HCT116 (cell line): ENCODE results near the gene INPP1. TPM values are rescaled to one million over a fixed set of nuclear protein-coding genes. Genes with fewer than 3 reads are reported as not detected.

Experiments
- ATAC-seq: fragments of 200-7000 bp; cut with Tn5 transposase; 2 replicates; pipeline ENCODE4 v1.9.1; 2020; ENCODE audit warnings: mild to moderate bottlenecking, moderate library complexity
- BruUV-seq: library from RNA; stranded (reverse); fragments of 400-500 nt; replicated peaks from 2 replicates; lab custom pipeline; 2021; lab: Mats Ljungman, UMichigan
- CTCF ChIA-PET: fragments of 300-600 bp; sonication (Branson Sonifier 250); formaldehyde crosslinking; loops from one replicate; lab custom pipeline; 2021; ENCODE audit warnings: antibody characterized with exemption; lab: Charles Lee
- POLR2A ChIA-PET: fragments of 300-600, 350-600 bp; sonication (Branson Sonifier 250); formaldehyde crosslinking; loops from one replicate; lab custom pipeline; 2021; ENCODE audit warnings: antibody characterized with exemption; lab: Charles Lee
- RAD21 ChIA-PET, 2 experiments: fragments of 300-600 bp; sonication (Branson Sonifier 250); formaldehyde crosslinking; loops; one replicate each; lab custom pipeline; 2023; ENCODE audit warnings: low total read pairs in 2 of 2; ENCODE audit not compliant: uncharacterized antibody in 2 of 2, unreplicated experiment in 2 of 2, low non-redundant PET in 1 of 2; lab: Charles Lee
- DNase-seq: peaks from one replicate; pipeline ENCODE4 v3.0.0-alpha.2; 2010; ENCODE audit warnings: low read depth, low spot score
- H2AFZ ChIP-seq: fragments of 200-600 bp; shearing (Covaris generic), sonication (generic); 2 replicates; pipeline ENCODE4 v1.6.1; 2017; ENCODE audit warnings: low read depth, mixed run types, mixed read lengths, antibody characterized with exemption, low read length; ENCODE audit not compliant: poor library complexity, severe bottlenecking
- H3K27ac ChIP-seq: 2 replicates; pipeline ENCODE4 v1.5.1; 2012; ENCODE audit warnings: low read depth, low read length
- H3K27me3 ChIP-seq: fragments of 200-600 bp; sonication (generic); 2 replicates; pipeline ENCODE4 v1.6.1; 2016; ENCODE audit warnings: mixed run types, low read length, mixed read lengths; ENCODE audit not compliant: insufficient read depth
- H3K36me3 ChIP-seq, 2 experiments: fragments of 200-500 bp in 1 of 2; fragments of 200-600 bp in 1 of 2; sonication (Bioruptor generic) in 1 of 2; sonication (generic) in 1 of 2; 2 replicates each; pipeline versions ENCODE4 v1.5.1 to v1.6.1; 2014 to 2016; ENCODE audit warnings: low read length in 2 of 2, inconsistent platforms in 1 of 2, mixed read lengths in 1 of 2, mixed run types in 1 of 2; ENCODE audit not compliant: insufficient read depth in 2 of 2, control insufficient read depth in 1 of 2
- H3K4me1 ChIP-seq, 2 experiments: fragments of 200-600 bp in 1 of 2; sonication (generic) in 1 of 2; 2 replicates each; pipeline versions ENCODE4 v1.5.1 to v1.6.1; 2012 to 2017; ENCODE audit warnings: low read length in 2 of 2, inconsistent platforms in 1 of 2, mild to moderate bottlenecking in 1 of 2, mixed read lengths in 1 of 2, mixed run types in 1 of 2, moderate library complexity in 1 of 2; ENCODE audit not compliant: insufficient read depth in 2 of 2, control insufficient read depth in 1 of 2
- H3K4me2 ChIP-seq: fragments of 200-600 bp; sonication (generic); 2 replicates; pipeline ENCODE4 v1.6.1; 2017; ENCODE audit warnings: mixed run types, low read length, mixed read lengths
- H3K4me3 ChIP-seq, 2 experiments: fragments of 200-600 bp in 1 of 2; sonication (generic) in 1 of 2; replicated peaks in 1 of 2; 2 replicates each; pipeline ENCODE4 v1.5.1; 2011 to 2016; ENCODE audit warnings: low read length in 2 of 2, control low read depth in 1 of 2, low read depth in 1 of 2, mild to moderate bottlenecking in 1 of 2, mixed read lengths in 1 of 2, mixed run types in 1 of 2
- H3K79me2 ChIP-seq: fragments of 200-600 bp; sonication (generic); 2 replicates; pipeline ENCODE4 v1.6.1; 2017; ENCODE audit warnings: mild to moderate bottlenecking, mixed run types, low read length, moderate library complexity, mixed read lengths; ENCODE audit not compliant: insufficient read depth
- H3K9ac ChIP-seq: fragments of 200-600 bp; sonication (generic); 2 replicates; pipeline ENCODE4 v1.6.1; 2016; ENCODE audit warnings: low read length, mixed read lengths
- H3K9me2 ChIP-seq: fragments of 200-600 bp; sonication (generic), shearing (Covaris generic); 2 replicates; pipeline ENCODE4 v1.6.1; 2017; ENCODE audit warnings: mixed run types, mild to moderate bottlenecking, moderate library complexity; ENCODE audit not compliant: insufficient read depth
- H3K9me3 ChIP-seq, 2 experiments: fragments of 200-500 bp in 1 of 2; fragments of 200-600 bp in 1 of 2; sonication (Bioruptor generic) in 1 of 2; sonication (generic) in 1 of 2; 2 replicates each; pipeline ENCODE4 v1.6.1; 2014 to 2017; ENCODE audit warnings: low read length in 2 of 2, mixed read lengths in 2 of 2, inconsistent platforms in 1 of 2, low read depth in 1 of 2, mild to moderate bottlenecking in 1 of 2, mixed run types in 1 of 2, moderate library complexity in 1 of 2; ENCODE audit not compliant: control insufficient read depth in 1 of 2, insufficient read depth in 1 of 2
- H4K20me1 ChIP-seq: fragments of 200-600 bp; sonication (generic), shearing (Covaris generic); 2 replicates; pipeline ENCODE4 v1.6.1; 2017; ENCODE audit warnings: mixed run types, mild to moderate bottlenecking, moderate library complexity; ENCODE audit not compliant: insufficient read depth
- CBX3 ChIP-seq: IDR thresholded peaks from 2 replicates; pipeline ENCODE4 v1.6.1; 2012; ENCODE audit warnings: low read depth
- ELF1 ChIP-seq: IDR thresholded peaks from 2 replicates; pipeline ENCODE4 v1.6.1; 2012; ENCODE audit warnings: low read depth, borderline replicate concordance
- EZH2 ChIP-seq: fragments of 200-600 bp; sonication (generic); IDR thresholded peaks from 2 replicates; pipeline ENCODE4 v1.6.1; 2017; ENCODE audit warnings: antibody characterized with exemption, mixed run types
- FOSL1 ChIP-seq: IDR thresholded peaks from 2 replicates; pipeline ENCODE4 v1.6.1; 2012; ENCODE audit warnings: low read depth
- JUND ChIP-seq: IDR thresholded peaks from 2 replicates; pipeline ENCODE4 v1.6.1; 2012
- POLR2AphosphoS5 ChIP-seq: IDR thresholded peaks from 2 replicates; pipeline ENCODE4 v1.6.1; 2011; ENCODE audit warnings: mild to moderate bottlenecking, low read depth, low read length, moderate library complexity
- RAD21 ChIP-seq: IDR thresholded peaks from 2 replicates; pipeline ENCODE4 v1.6.1; 2012; ENCODE audit warnings: low read depth, mild to moderate bottlenecking
- SIN3A ChIP-seq: IDR thresholded peaks from 2 replicates; pipeline ENCODE4 v1.6.1; 2012; ENCODE audit warnings: low read depth
- SP1 ChIP-seq: IDR thresholded peaks from 2 replicates; pipeline ENCODE4 v1.6.1; 2012; ENCODE audit warnings: low read depth
- TCF7L2 ChIP-seq: IDR thresholded peaks from 2 replicates; pipeline ENCODE4 v1.7.0; 2011; ENCODE audit warnings: borderline replicate concordance, inconsistent platforms; ENCODE audit not compliant: insufficient read depth, insufficient read length; ENCODE audit errors: extremely low read depth
- ZNF274 ChIP-seq: fragments of 200-500 bp; sonication (Bioruptor generic); IDR thresholded peaks from 2 replicates; pipeline ENCODE4 v1.6.1; 2014; ENCODE audit warnings: mild to moderate bottlenecking, low read depth, low read length, inconsistent platforms
- intact Hi-C: fragments of 100-400 bp; cut with micrococcal nuclease; formaldehyde crosslinking; loops from 2 replicates; pipeline ENCODE4 v1.10.0; 2022
- total RNA-seq: library from RNA; stranded (reverse); gene quantifications from one replicate; pipeline ENCODE4 v1.2.1, GENCODE V29; 2021; ENCODE audit not compliant: unreplicated experiment
- TF ChIP-seq, protein P1 (sequence below): IDR thresholded peaks from 2 replicates; pipeline ENCODE4 v1.6.1; 2012
- TF ChIP-seq, protein P2 (sequence below), 3 experiments: fragments of 200-600 bp in 1 of 3; sonication (generic) in 1 of 3; IDR thresholded peaks in 2 of 3; conservative IDR thresholded peaks in 1 of 3; 2 replicates each; pipeline ENCODE4 v1.5.1; 2012 to 2017; ENCODE audit warnings: low read depth in 2 of 3, low read length in 2 of 3, antibody characterized with exemption in 1 of 3, borderline replicate concordance in 1 of 3, control low read depth in 1 of 3, mild to moderate bottlenecking in 1 of 3, mixed read lengths in 1 of 3, mixed run types in 1 of 3, moderate library complexity in 1 of 3; ENCODE audit not compliant: insufficient read depth in 1 of 3
- TF ChIP-seq, protein P3 (sequence below): IDR thresholded peaks from 2 replicates; pipeline ENCODE4 v1.6.1; 2011; ENCODE audit warnings: mild to moderate bottlenecking, low read length, moderate library complexity; ENCODE audit not compliant: insufficient replicate concordance; ENCODE audit errors: extremely low read depth
- TF ChIP-seq, protein P4 (sequence below): IDR thresholded peaks from 2 replicates; pipeline ENCODE4 v1.6.1; 2012; ENCODE audit warnings: low read depth

INPP1 gene
- total RNA-seq, 1 experiment from 2014 or later = 19.6 TPM

DNA sequence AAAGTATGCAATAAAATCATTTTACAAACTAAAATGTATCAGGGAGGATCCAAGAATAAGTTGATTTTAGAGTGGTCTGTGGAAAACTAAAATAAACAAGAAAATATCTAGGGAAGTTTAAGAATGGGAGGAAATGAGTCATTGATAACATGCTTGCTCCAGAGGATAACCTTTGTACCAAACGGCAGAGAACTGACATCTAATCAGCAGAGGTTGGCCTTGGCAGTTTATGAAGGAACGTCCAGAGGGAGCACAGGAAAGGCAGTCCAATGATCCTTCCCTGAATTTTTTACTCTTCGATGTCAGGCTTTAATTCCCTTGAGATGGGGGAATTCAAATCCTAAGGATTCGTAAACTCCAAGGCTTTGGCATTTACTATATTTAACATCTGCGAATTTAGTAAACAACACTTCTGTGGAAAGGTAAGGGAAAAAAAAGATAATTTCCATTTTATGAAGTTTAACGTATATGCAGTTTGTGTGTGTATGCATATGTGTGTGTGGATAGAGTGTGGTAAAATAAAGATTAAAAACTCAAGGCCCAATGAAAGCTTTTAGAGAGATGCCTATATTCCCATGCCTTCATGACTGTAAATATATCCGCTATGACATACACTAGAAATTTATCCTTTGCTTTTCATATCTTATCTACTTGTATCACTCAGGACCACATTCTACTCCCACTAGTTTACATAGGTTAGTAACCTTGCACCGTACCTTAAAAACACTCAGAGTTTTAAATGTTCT lies 8.7 kb upstream of the INPP1 start:
- intact Hi-C loops = no loop called here
- 0 out of 4 replicates have a peak, but pooled peaks cover 0 to 3% of the 10 kb centered on the region in 2 experiments for H3K9me3 ChIP-seq
- DNase-seq (no peak), ATAC-seq (peak; percentile 88)
- H3K4me1 ChIP-seq = peaks cover 14 to 16% of the 10 kb centered on the region in 2 experiments
- no peaks in the 10 kb centered on the region for H3K79me2 ChIP-seq
- TF ChIP-seq, protein P1, sequence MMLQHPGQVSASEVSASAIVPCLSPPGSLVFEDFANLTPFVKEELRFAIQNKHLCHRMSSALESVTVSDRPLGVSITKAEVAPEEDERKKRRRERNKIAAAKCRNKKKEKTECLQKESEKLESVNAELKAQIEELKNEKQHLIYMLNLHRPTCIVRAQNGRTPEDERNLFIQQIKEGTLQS = no peak
- TF ChIP-seq, protein P2, sequence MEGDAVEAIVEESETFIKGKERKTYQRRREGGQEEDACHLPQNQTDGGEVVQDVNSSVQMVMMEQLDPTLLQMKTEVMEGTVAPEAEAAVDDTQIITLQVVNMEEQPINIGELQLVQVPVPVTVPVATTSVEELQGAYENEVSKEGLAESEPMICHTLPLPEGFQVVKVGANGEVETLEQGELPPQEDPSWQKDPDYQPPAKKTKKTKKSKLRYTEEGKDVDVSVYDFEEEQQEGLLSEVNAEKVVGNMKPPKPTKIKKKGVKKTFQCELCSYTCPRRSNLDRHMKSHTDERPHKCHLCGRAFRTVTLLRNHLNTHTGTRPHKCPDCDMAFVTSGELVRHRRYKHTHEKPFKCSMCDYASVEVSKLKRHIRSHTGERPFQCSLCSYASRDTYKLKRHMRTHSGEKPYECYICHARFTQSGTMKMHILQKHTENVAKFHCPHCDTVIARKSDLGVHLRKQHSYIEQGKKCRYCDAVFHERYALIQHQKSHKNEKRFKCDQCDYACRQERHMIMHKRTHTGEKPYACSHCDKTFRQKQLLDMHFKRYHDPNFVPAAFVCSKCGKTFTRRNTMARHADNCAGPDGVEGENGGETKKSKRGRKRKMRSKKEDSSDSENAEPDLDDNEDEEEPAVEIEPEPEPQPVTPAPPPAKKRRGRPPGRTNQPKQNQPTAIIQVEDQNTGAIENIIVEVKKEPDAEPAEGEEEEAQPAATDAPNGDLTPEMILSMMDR (IDR thresholded peaks at IDR 0.05 in 2 of 3, conservative IDR thresholded peaks at IDR 0.05 in 1 of 3; ENCODE audit: borderline replicate concordance in 1 of 3, insufficient read depth in 1 of 3, low read depth in 2 of 3, low read length in 2 of 3) = no peak
- TF ChIP-seq SIN3A (0 out of 2 replicates have a peak, but pooled peaks have one; percentile 38), TCF7L2 (peak; percentile 45), FOSL1 (peak; percentile 66), CBX3 (peak; percentile 68), POLR2AphosphoS5 (no peak), SP1 (peak; percentile 58), ELF1 (no peak), JUND (peak; percentile 57), ZNF274 (no peak), RAD21 (no peak), EZH2 (no peak)
- TF ChIP-seq, protein P3, sequence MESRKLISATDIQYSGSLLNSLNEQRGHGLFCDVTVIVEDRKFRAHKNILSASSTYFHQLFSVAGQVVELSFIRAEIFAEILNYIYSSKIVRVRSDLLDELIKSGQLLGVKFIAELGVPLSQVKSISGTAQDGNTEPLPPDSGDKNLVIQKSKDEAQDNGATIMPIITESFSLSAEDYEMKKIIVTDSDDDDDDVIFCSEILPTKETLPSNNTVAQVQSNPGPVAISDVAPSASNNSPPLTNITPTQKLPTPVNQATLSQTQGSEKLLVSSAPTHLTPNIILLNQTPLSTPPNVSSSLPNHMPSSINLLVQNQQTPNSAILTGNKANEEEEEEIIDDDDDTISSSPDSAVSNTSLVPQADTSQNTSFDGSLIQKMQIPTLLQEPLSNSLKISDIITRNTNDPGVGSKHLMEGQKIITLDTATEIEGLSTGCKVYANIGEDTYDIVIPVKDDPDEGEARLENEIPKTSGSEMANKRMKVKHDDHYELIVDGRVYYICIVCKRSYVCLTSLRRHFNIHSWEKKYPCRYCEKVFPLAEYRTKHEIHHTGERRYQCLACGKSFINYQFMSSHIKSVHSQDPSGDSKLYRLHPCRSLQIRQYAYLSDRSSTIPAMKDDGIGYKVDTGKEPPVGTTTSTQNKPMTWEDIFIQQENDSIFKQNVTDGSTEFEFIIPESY = no peak
- TF ChIP-seq, protein P4, sequence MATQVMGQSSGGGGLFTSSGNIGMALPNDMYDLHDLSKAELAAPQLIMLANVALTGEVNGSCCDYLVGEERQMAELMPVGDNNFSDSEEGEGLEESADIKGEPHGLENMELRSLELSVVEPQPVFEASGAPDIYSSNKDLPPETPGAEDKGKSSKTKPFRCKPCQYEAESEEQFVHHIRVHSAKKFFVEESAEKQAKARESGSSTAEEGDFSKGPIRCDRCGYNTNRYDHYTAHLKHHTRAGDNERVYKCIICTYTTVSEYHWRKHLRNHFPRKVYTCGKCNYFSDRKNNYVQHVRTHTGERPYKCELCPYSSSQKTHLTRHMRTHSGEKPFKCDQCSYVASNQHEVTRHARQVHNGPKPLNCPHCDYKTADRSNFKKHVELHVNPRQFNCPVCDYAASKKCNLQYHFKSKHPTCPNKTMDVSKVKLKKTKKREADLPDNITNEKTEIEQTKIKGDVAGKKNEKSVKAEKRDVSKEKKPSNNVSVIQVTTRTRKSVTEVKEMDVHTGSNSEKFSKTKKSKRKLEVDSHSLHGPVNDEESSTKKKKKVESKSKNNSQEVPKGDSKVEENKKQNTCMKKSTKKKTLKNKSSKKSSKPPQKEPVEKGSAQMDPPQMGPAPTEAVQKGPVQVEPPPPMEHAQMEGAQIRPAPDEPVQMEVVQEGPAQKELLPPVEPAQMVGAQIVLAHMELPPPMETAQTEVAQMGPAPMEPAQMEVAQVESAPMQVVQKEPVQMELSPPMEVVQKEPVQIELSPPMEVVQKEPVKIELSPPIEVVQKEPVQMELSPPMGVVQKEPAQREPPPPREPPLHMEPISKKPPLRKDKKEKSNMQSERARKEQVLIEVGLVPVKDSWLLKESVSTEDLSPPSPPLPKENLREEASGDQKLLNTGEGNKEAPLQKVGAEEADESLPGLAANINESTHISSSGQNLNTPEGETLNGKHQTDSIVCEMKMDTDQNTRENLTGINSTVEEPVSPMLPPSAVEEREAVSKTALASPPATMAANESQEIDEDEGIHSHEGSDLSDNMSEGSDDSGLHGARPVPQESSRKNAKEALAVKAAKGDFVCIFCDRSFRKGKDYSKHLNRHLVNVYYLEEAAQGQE = no peak
- no TSS peak for BruUV-seq
- H3K9ac ChIP-seq = peak overlapping the region; percentile 12
- H3K4me2 ChIP-seq = peak overlapping the region; percentile 72
- RAD21 ChIA-PET = no interaction called here
- no peak overlapping the region for H3K27ac ChIP-seq
- no peaks in the 10 kb centered on the region for H3K27me3 ChIP-seq
- H4K20me1 ChIP-seq = no peaks in the 10 kb centered on the region
- H2AFZ ChIP-seq = peak overlapping the region; percentile 96
- H3K9me2 ChIP-seq = no peaks in the 10 kb centered on the region
- POLR2A ChIA-PET = no interaction called here
- peak overlapping the region in 1 of 2 experiments; percentile 36; a peak in 2 of 4 replicates for H3K4me3 ChIP-seq
- H3K36me3 ChIP-seq = no peaks in the 10 kb centered on the region
- CTCF ChIA-PET = no interaction called here
